HepG2 (cell line): Measurements from ENCODE around the gene CBX6. TPM values are rescaled to one million over a fixed set of nuclear protein-coding genes. Genes with fewer than 3 reads are reported as not detected.
A peak's percentile ranks its signal among the peaks of the same experiment; 100 is the strongest.

Source experiments
- ATRX ChIP-seq: sonication (generic); formaldehyde crosslinking; IDR thresholded peaks from 2 replicates; pipeline ENCODE4 v1.4.0; 2020; ENCODE audit warnings: missing genetic modification reagents, borderline replicate concordance
- BCL6 ChIP-seq: IDR thresholded peaks from 2 replicates; pipeline ENCODE4 v1.6.1; 2016; ENCODE audit warnings: missing genetic modification reagents, missing compliant biosample characterization
- ISX ChIP-seq: sonication (generic); formaldehyde crosslinking; conservative IDR thresholded peaks from 2 replicates; pipeline ENCODE4 v1.5.0; 2020; ENCODE audit warnings: missing genetic modification reagents
- MEIS1 ChIP-seq: sonication (generic); formaldehyde crosslinking; IDR thresholded peaks from 2 replicates; pipeline ENCODE4 v1.9.0; 2021; ENCODE audit warnings: mild to moderate bottlenecking, missing genetic modification reagents, moderate library complexity, borderline replicate concordance
- STAG1 ChIP-seq: sonication (generic); formaldehyde crosslinking; IDR thresholded peaks from 2 replicates; pipeline ENCODE4 v1.4.0; 2020; ENCODE audit warnings: missing genetic modification reagents
- YEATS4 ChIP-seq: sonication (generic); formaldehyde crosslinking; IDR thresholded peaks from 2 replicates; pipeline ENCODE4 v1.4.0; 2020; ENCODE audit warnings: missing genetic modification reagents, borderline replicate concordance
- ZNF709 ChIP-seq: sonication (generic); formaldehyde crosslinking; IDR thresholded peaks from 2 replicates; pipeline ENCODE4 v1.5.0; 2020; ENCODE audit warnings: mild to moderate bottlenecking, missing genetic modification reagents
- ZNF737 ChIP-seq: sonication (generic); formaldehyde crosslinking; IDR thresholded peaks from 2 replicates; pipeline ENCODE4 v1.5.0; 2020; ENCODE audit warnings: missing genetic modification reagents, mild to moderate bottlenecking, borderline replicate concordance
- ZNF878 ChIP-seq: sonication (generic); formaldehyde crosslinking; IDR thresholded peaks from 2 replicates; pipeline ENCODE4 v1.8.1; 2023; ENCODE audit warnings: mild to moderate bottlenecking, missing genetic modification reagents, moderate library complexity
- ZSCAN9 ChIP-seq: IDR thresholded peaks from 2 replicates; pipeline ENCODE4 v1.6.1; 2016; ENCODE audit warnings: borderline replicate concordance
- polyA plus RNA-seq, 8 experiments: library from polyadenylated mRNA; depleted of rRNA in 3 of 8; stranded (reverse) in 7 of 8; unstranded in 1 of 8; fragments of >200 nt; fragmentation: Illumina TruSeq in 4 of 8; extraction: Trizol in 4 of 8; gene quantifications; 2 replicates each; pipeline versions ENCODE4 v1.2.1 to v1.2.3, GENCODE V29; 2011 to 2016; ENCODE audit warnings: low read depth in 4 of 8, missing spikeins in 1 of 8, mixed read lengths in 1 of 8; ENCODE audit not compliant: insufficient read depth in 1 of 8
- total RNA-seq, 5 experiments: library from RNA; depleted of rRNA; stranded (reverse); fragments of >200 nt; fragmentation: Illumina TruSeq; extraction: Trizol; gene quantifications; 2 replicates each; pipeline ENCODE4 v1.2.3, GENCODE V29; 2016; ENCODE audit warnings: low read depth in 1 of 5
- TF ChIP-seq, protein P1 (sequence below): sonication (generic); formaldehyde crosslinking; IDR thresholded peaks from 2 replicates; pipeline ENCODE4 v1.5.0; 2020; ENCODE audit warnings: missing genetic modification reagents
- TF ChIP-seq, protein P2 (sequence below): sonication (generic); formaldehyde crosslinking; IDR thresholded peaks from 2 replicates; pipeline ENCODE4 v1.9.0; 2022; ENCODE audit warnings: missing genetic modification reagents, mild to moderate bottlenecking, borderline replicate concordance
- TF ChIP-seq, protein P3 (sequence below): sonication (generic); formaldehyde crosslinking; IDR thresholded peaks from 2 replicates; pipeline ENCODE4 v1.4.0; 2020; ENCODE audit warnings: missing genetic modification reagents, borderline replicate concordance
- TF ChIP-seq, protein P4 (sequence below): sonication (generic); formaldehyde crosslinking; IDR thresholded peaks from 2 replicates; pipeline ENCODE4 v1.4.0; 2020; ENCODE audit warnings: mild to moderate bottlenecking, missing genetic modification reagents

Gene CBX6
- total and polyA plus RNA-seq, 2 of the 13 experiments (the other 11 are each of a cell fraction or from before 2014, with no cell fraction given), result 1.7 to 6.5 TPM

DNA sequence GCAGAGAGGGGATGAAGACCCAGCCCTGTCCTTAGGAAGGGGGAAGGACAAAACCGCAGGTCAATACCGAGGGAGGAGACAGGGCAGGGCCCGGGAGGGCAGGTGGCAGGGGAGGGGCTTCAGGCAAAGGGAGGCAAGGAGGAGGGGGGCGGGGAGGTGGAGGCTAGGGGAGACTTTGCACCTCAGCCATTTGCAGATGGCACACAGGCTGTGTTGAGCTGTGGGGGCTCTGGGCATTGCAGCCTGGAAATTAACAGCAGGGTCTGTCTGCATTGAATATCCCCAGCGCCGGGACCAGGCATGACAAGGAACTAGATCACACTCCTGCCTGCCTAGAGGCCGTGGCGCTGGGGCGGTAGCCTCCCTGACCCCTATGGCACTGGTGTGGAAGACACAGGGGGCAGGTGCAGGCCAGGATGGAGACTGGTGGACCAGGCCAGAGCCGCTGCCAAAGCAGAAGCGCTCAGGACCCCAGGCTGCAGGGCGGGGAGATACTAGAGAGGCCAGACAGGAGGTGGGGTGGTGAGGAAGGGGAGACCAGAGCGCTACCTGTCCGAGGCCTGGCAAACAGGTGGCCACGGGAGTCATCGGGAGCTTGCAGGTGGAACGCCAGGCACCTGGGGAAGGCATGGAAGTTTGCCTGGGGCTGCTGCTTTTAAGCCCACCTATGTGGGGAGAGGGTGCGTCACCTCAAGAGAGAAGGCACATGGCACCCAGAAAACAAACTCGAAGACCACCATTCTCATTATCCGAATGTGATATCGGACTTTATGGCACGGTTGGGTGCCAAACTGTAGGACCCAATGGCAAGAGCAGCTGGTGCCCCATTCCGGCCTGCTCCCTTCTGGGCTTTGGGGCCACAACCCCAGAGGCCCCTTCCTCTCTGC lies 11.5 kb downstream of the CBX6 start (continued):
- no peak for TF ChIP-seq STAG1 (CRISPR knock-in tag)
- no peak for TF ChIP-seq BCL6 (CRISPR knock-in tag)
- TF ChIP-seq ATRX (CRISPR knock-in tag), result no peak
- no peak for TF ChIP-seq ZNF737
- no peak for TF ChIP-seq ZNF878 (CRISPR knock-in tag)
- TF ChIP-seq, protein P1, sequence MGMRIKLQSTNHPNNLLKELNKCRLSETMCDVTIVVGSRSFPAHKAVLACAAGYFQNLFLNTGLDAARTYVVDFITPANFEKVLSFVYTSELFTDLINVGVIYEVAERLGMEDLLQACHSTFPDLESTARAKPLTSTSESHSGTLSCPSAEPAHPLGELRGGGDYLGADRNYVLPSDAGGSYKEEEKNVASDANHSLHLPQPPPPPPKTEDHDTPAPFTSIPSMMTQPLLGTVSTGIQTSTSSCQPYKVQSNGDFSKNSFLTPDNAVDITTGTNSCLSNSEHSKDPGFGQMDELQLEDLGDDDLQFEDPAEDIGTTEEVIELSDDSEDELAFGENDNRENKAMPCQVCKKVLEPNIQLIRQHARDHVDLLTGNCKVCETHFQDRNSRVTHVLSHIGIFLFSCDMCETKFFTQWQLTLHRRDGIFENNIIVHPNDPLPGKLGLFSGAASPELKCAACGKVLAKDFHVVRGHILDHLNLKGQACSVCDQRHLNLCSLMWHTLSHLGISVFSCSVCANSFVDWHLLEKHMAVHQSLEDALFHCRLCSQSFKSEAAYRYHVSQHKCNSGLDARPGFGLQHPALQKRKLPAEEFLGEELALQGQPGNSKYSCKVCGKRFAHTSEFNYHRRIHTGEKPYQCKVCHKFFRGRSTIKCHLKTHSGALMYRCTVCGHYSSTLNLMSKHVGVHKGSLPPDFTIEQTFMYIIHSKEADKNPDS (CRISPR knock-in tag), result no peak
- TF ChIP-seq ISX (CRISPR knock-in tag), result no peak
- peak; percentile 54; the same call in 1 of the 2 replicates for TF ChIP-seq MEIS1 (CRISPR knock-in tag)
- TF ChIP-seq, protein P2, sequence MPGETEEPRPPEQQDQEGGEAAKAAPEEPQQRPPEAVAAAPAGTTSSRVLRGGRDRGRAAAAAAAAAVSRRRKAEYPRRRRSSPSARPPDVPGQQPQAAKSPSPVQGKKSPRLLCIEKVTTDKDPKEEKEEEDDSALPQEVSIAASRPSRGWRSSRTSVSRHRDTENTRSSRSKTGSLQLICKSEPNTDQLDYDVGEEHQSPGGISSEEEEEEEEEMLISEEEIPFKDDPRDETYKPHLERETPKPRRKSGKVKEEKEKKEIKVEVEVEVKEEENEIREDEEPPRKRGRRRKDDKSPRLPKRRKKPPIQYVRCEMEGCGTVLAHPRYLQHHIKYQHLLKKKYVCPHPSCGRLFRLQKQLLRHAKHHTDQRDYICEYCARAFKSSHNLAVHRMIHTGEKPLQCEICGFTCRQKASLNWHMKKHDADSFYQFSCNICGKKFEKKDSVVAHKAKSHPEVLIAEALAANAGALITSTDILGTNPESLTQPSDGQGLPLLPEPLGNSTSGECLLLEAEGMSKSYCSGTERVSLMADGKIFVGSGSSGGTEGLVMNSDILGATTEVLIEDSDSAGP (CRISPR knock-in tag), result peak; percentile 40; the same call in 1 of the 2 replicates
- TF ChIP-seq ZSCAN9 (CRISPR knock-in tag), result no peak
- TF ChIP-seq ZNF709 (CRISPR knock-in tag), result no peak
- TF ChIP-seq, protein P3, sequence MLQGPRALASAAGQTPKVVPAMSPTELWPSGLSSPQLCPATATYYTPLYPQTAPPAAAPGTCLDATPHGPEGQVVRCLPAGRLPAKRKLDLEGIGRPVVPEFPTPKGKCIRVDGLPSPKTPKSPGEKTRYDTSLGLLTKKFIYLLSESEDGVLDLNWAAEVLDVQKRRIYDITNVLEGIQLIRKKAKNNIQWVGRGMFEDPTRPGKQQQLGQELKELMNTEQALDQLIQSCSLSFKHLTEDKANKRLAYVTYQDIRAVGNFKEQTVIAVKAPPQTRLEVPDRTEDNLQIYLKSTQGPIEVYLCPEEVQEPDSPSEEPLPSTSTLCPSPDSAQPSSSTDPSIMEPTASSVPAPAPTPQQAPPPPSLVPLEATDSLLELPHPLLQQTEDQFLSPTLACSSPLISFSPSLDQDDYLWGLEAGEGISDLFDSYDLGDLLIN (CRISPR knock-in tag), result no peak
- TF ChIP-seq, protein P4, sequence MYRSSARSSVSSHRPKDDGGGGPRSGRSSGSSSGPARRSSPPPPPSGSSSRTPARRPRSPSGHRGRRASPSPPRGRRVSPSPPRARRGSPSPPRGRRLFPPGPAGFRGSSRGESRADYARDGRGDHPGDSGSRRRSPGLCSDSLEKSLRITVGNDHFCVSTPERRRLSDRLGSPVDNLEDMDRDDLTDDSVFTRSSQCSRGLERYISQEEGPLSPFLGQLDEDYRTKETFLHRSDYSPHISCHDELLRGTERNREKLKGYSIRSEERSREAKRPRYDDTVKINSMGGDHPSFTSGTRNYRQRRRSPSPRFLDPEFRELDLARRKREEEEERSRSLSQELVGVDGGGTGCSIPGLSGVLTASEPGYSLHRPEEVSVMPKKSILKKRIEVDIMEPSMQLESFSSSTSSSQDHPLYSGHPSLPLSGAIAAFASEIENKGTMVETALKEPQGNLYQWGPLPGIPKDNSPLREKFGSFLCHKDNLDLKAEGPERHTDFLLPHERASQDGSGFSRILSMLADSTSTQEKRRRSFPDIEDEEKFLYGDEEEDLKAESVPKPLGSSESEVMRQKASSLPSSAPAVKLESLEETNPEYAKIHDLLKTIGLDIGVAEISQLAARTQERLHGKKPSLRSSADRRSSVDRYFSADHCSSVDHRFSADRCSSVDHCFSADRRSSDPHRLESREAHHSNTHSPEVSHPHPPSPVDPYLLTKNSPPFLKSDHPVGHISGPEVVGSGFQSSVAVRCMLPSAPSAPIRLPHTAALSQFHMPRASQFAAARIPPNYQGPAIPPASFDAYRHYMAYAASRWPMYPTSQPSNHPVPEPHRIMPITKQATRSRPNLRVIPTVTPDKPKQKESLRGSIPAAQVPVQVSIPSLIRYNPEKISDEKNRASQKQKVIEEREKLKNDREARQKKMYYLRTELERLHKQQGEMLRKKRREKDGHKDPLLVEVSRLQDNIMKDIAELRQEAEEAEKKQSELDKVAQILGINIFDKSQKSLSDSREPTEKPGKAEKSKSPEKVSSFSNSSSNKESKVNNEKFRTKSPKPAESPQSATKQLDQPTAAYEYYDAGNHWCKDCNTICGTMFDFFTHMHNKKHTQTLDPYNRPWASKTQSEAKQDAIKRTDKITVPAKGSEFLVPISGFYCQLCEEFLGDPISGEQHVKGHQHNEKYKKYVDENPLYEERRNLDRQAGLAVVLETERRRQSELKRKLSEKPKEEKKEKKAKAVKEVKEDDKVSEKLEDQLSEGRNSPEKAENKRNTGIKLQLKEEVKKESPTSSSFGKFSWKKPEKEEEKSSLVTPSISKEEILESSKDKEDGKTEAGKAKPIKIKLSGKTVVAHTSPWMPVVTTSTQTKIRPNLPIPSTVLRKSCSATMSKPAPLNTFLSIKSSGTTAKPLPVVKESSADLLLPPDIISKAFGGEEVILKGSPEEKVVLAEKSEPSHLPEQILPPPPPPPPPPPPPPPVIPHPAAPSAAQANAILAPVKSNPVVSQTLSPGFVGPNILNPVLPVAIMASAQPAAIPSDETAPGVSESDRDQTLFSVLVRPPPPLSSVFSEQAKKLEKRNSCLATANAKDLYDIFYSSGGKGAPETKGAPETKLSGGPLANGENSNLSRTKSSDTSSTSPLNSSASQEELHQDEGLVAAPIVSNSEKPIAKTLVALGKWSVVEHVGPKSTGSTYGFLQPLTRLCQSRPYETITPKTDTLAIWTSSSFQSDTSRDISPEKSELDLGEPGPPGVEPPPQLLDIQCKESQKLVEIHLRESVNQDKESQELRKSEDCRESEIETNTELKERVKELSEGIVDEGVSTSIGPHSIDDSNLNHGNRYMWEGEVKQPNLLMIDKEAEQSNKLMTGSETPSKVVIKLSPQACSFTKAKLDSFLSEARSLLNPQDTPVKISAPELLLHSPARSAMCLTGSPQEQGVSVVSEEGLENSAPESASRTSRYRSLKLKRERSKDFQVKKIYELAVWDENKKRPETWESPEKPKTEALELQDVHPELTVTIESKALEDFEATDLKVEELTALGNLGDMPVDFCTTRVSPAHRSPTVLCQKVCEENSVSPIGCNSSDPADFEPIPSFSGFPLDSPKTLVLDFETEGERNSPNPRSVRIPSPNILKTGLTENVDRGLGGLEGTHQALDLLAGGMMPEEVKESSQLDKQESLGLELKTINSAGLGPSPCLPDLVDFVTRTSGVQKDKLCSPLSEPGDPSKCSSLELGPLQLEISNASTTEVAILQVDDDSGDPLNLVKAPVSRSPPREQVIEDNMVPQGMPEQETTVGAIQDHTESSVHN (CRISPR knock-in tag), result no peak
- TF ChIP-seq YEATS4 (CRISPR knock-in tag), result no peak
